GM12878 (cell line): ENCODE results near the gene DLK1. TPM values are rescaled to one million over a fixed set of nuclear protein-coding genes. Genes with fewer than 3 reads are reported as not detected.

Experiments used
- ATAC-seq: fragments of 200-7000 bp; cut with Tn5 transposase; 3 replicates; pipeline ENCODE4 v1.9.1; 2020; ENCODE audit warnings: mild to moderate bottlenecking, moderate library complexity
- BruUV-seq: library from RNA; stranded (reverse); fragments of 400-500 nt; replicated peaks from 2 replicates; lab custom pipeline; 2021; lab: Mats Ljungman, UMichigan
- CTCF ChIA-PET: fragments of 300-600 bp; sonication (Branson Sonifier 250); formaldehyde crosslinking; extraction: SDS; loops from one replicate; lab custom pipeline; 2021; ENCODE audit warnings: inconsistent platforms; lab: Yijun Ruan, JAX
- POLR2A ChIA-PET: fragments of 350-600 bp; formaldehyde crosslinking; extraction: SDS; loops from one replicate; lab custom pipeline; 2021; ENCODE audit warnings: inconsistent platforms; lab: Charles Lee
- RAD21 ChIA-PET: fragments of 300-600 bp; sonication (Branson Sonifier 250); formaldehyde crosslinking; loops from one replicate; lab custom pipeline; 2023; ENCODE audit warnings: antibody characterized with exemption; ENCODE audit not compliant: unreplicated experiment; lab: Charles Lee
- SMC1A ChIA-PET: fragments of 300-600 bp; sonication (Branson Sonifier 250); formaldehyde crosslinking; loops from one replicate; lab custom pipeline; 2023; ENCODE audit not compliant: unreplicated experiment, uncharacterized antibody; lab: Charles Lee
- DNase-seq: peaks from one replicate; pipeline ENCODE4 v3.0.0-alpha.2; 2011; ENCODE audit warnings: low read depth, low spot score
- FAIRE-seq: peaks from 3 replicates; lab custom pipeline; 2011; peaks lifted over from hg19 to GRCh38; lab: Jason Lieb, UNC
- H2AFZ ChIP-seq: 2 replicates; pipeline ENCODE4 v1.6.0; 2011; ENCODE audit warnings: low read depth, low read length, control low read depth; ENCODE audit not compliant: control insufficient read depth
- H3K27ac ChIP-seq: 2 replicates; pipeline ENCODE4 v1.5.1; 2011; ENCODE audit warnings: control low read depth; ENCODE audit not compliant: control insufficient read depth, insufficient read depth
- H3K27me3 ChIP-seq, 2 experiments: replicated peaks in 1 of 2; 2 replicates each; pipeline versions ENCODE4 v1.6.0 to v1.6.1; 2011; ENCODE audit warnings: low read length in 1 of 2; ENCODE audit not compliant: control insufficient read depth in 2 of 2, insufficient read depth in 2 of 2
- H3K36me3 ChIP-seq, 2 experiments: 2 replicates each; pipeline ENCODE4 v1.5.1; 2011; ENCODE audit warnings: low read length in 1 of 2; ENCODE audit not compliant: control insufficient read depth in 2 of 2, insufficient read depth in 2 of 2
- H3K4me1 ChIP-seq: 2 replicates; pipeline ENCODE4 v1.6.1; 2011; ENCODE audit warnings: mild to moderate bottlenecking, low read length, moderate library complexity, mixed read lengths; ENCODE audit not compliant: control insufficient read depth, insufficient read depth
- H3K4me2 ChIP-seq: 2 replicates; pipeline ENCODE4 v1.6.0; 2011; ENCODE audit warnings: control low read depth; ENCODE audit not compliant: control insufficient read depth, insufficient read depth
- H3K4me3 ChIP-seq: fragments of 200-600 bp; sonication (generic); 2 replicates; pipeline ENCODE4 v1.5.1; 2016
- H3K79me2 ChIP-seq: 2 replicates; pipeline ENCODE4 v1.6.0; 2011; ENCODE audit warnings: low read length; ENCODE audit not compliant: control insufficient read depth, insufficient read depth
- H3K9ac ChIP-seq: 2 replicates; pipeline ENCODE4 v1.8.0; 2011; ENCODE audit warnings: low read length, control low read depth, mixed read lengths; ENCODE audit not compliant: control insufficient read depth, insufficient read depth
- H3K9me3 ChIP-seq: replicated peaks from 3 replicates; pipeline ENCODE4 v1.5.1; 2011; ENCODE audit warnings: mild to moderate bottlenecking, low read length; ENCODE audit not compliant: control insufficient read depth, insufficient read depth
- H4K20me1 ChIP-seq: 2 replicates; pipeline ENCODE4 v1.6.0; 2011; ENCODE audit not compliant: control insufficient read depth, insufficient read depth
- BRCA1 ChIP-seq: IDR thresholded peaks from 2 replicates; pipeline ENCODE4 v1.6.1; 2011; ENCODE audit warnings: low read depth, low read length, improper control_type of control experiment
- CUX1 ChIP-seq: IDR thresholded peaks from 2 replicates; pipeline ENCODE4 v1.6.1; 2012; ENCODE audit warnings: improper control_type of control experiment, low read depth, low read length; ENCODE audit not compliant: insufficient replicate concordance
- GATAD2B ChIP-seq: fragments of 450-650 bp; conservative IDR thresholded peaks from 2 replicates; pipeline ENCODE4 v1.6.1; 2017; ENCODE audit warnings: low read depth, mild to moderate bottlenecking, moderate library complexity
- IKZF2 ChIP-seq, 2 experiments: fragments of 450-650 bp; IDR thresholded peaks; 2 replicates each; pipeline ENCODE4 v1.6.1; 2017; ENCODE audit warnings: mild to moderate bottlenecking in 2 of 2, moderate library complexity in 2 of 2
- MTA3 ChIP-seq: IDR thresholded peaks from 2 replicates; pipeline ENCODE4 v1.6.1; 2012; ENCODE audit warnings: low read length, inconsistent platforms, borderline replicate concordance
- NBN ChIP-seq: fragments of 450-650 bp; IDR thresholded peaks from 2 replicates; pipeline ENCODE4 v1.6.1; 2016
- RB1 ChIP-seq: fragments of 450-650 bp; formaldehyde crosslinking; IDR thresholded peaks from 2 replicates; pipeline ENCODE4 v1.6.1; 2017; ENCODE audit warnings: mild to moderate bottlenecking, borderline replicate concordance
- RBBP5 ChIP-seq: fragments of 200-600 bp; sonication (generic); conservative IDR thresholded peaks from 2 replicates; pipeline ENCODE4 v1.6.1; 2016
- REST ChIP-seq: IDR thresholded peaks from 2 replicates; pipeline ENCODE4 v1.6.1; 2012; ENCODE audit warnings: mild to moderate bottlenecking, low read depth, low read length
- RUNX3 ChIP-seq: IDR thresholded peaks from 2 replicates; pipeline ENCODE4 v1.6.1; 2012; ENCODE audit warnings: low read length, inconsistent platforms
- ZNF207 ChIP-seq: fragments of 450-650 bp; IDR thresholded peaks from 2 replicates; pipeline ENCODE4 v1.6.1; 2014; ENCODE audit warnings: antibody characterized with exemption, mild to moderate bottlenecking, borderline replicate concordance
- ZNF622 ChIP-seq: fragments of 450-650 bp; IDR thresholded peaks from 2 replicates; pipeline ENCODE4 v1.6.1; 2017; ENCODE audit warnings: mild to moderate bottlenecking, inconsistent platforms
- WGBS: methylation state at CpG from one replicate; pipeline ENCODE4 v1.1.6; 2016; ENCODE audit warnings: low lambda C conversion rate; ENCODE audit not compliant: insufficient replicate concordance, insufficient coverage; ENCODE audit errors: missing lambda C conversion rate; 5-methylcytosine and 5-hydroxymethylcytosine counted together
- in situ Hi-C: fragments of 300-500 bp; cut with MboI; formaldehyde crosslinking; loops from 9 replicates; pipeline ENCODE4 v1.14.3; 2018; ENCODE audit warnings: mixed read lengths
- intact Hi-C: fragments of 100-400 bp; cut with micrococcal nuclease; formaldehyde crosslinking; loops from one replicate; pipeline ENCODE4 v1.14.2; 2022; ENCODE audit not compliant: unreplicated experiment
- polyA plus RNA-seq, 11 experiments: library from polyadenylated mRNA; depleted of rRNA in 4 of 11; unstranded in 6 of 11; stranded (reverse) in 5 of 11; fragments of >200 nt; fragmentation: Nextera tagmentation in 4 of 11; fragmentation: Illumina TruSeq in 1 of 11; extraction: Ambion mirVana in 4 of 11; extraction: Trizol in 1 of 11; gene quantifications; 1 replicate in 1 of 11; 2 replicates in 10 of 11; pipeline versions ENCODE4 v1.2.1 to v1.2.3, GENCODE V29; 2011 to 2016; ENCODE audit warnings: inconsistent platforms in 2 of 11, missing spikeins in 2 of 11, low read depth in 1 of 11
- total RNA-seq, 4 experiments: library from RNA; depleted of rRNA in 3 of 4; stranded (reverse); fragments of >200 nt in 3 of 4; fragmentation: Illumina TruSeq in 1 of 4; extraction: Trizol in 1 of 4; gene quantifications; 2 replicates each; pipeline versions ENCODE4 v1.2.1 to v1.2.3, GENCODE V29; 2013 to 2021

The DLK1 gene
- total and polyA plus RNA-seq, 10 of the 15 experiments (the other 5 are each of a cell fraction or from before 2014, with no cell fraction given) = 0.87 TPM; not detected in 9

- SMC1A ChIA-PET = no interaction called here
- TF ChIP-seq MTA3 = no peak
- no peak for TF ChIP-seq BRCA1
- TF ChIP-seq ZNF622 = no peak
- TF ChIP-seq NBN = no peak
- TF ChIP-seq ZNF207 = no peak
- TF ChIP-seq IKZF2 (IDR thresholded peaks at IDR 0.05) = no peak
- no peak for TF ChIP-seq GATAD2B
- TF ChIP-seq RBBP5 = no peak
- Histone ChIP-seq H2AFZ (no peak overlapping the region), H3K36me3 (no peaks in the 10 kb centered on the region), H3K79me2 (no peaks in the 10 kb centered on the region), H3K9ac (no peak overlapping the region), H3K9me3 (no peaks in the 10 kb centered on the region), H3K27me3 (no peaks in the 10 kb centered on the region), H3K4me2 (no peak overlapping the region), H4K20me1 (no peaks in the 10 kb centered on the region), H3K4me3 (no peak overlapping the region), H3K27ac (no peak overlapping the region), H3K4me1 (no peaks in the 10 kb centered on the region)
- intact Hi-C loops = no loop called here
- RAD21 ChIA-PET = no interaction called here
- FAIRE-seq (no peak), DNase-seq (no peak), ATAC-seq (no peak)
- BruUV-seq = no TSS peak
- in situ Hi-C loops = no loop called here
- WGBS = 57% methylated on average over 13 of the region's 13 CpGs
- POLR2A ChIA-PET = no interaction called here
- CTCF ChIA-PET = no interaction called here
Observed at GRCh38 chr14:100696008-100696407, 30.7 kb upstream of the DLK1 start.

GRCh38 chr14:100696590-100696989 lies 30.1 kb upstream of the DLK1 start:
- FAIRE-seq (no peak), DNase-seq (no peak), ATAC-seq (no peak)
- SMC1A ChIA-PET = no interaction called here
- POLR2A ChIA-PET = no interaction called here
- CTCF ChIA-PET = no interaction called here
- Histone ChIP-seq H3K27ac (no peak overlapping the region), H3K4me1 (no peaks in the 10 kb centered on the region), H3K27me3 (no peaks in the 10 kb centered on the region; a peak in 1 of 4 replicates), H4K20me1 (no peaks in the 10 kb centered on the region), H3K9me3 (no peaks in the 10 kb centered on the region), H3K9ac (no peak overlapping the region), H3K36me3 (no peaks in the 10 kb centered on the region), H3K4me2 (no peak overlapping the region), H2AFZ (no peak overlapping the region), H3K4me3 (no peak overlapping the region), H3K79me2 (no peaks in the 10 kb centered on the region)
- WGBS = 35% methylated on average over 11 of the region's 11 CpGs
- no TSS peak for BruUV-seq
- RAD21 ChIA-PET = no interaction called here
- in situ Hi-C loops (no loop called here), intact Hi-C loops (no loop called here)
- TF ChIP-seq RB1 (no peak), CUX1 (no peak), REST (no peak), RUNX3 (no peak)
